Jurkat, Clone E6-1 (cell line): ENCODE results near the gene EMILIN2.

Experiments used
- DNase-seq: peaks from one replicate; pipeline ENCODE4 v3.0.0-alpha.2; 2011; ENCODE audit warnings: low read depth, low spot score
- H3K4me3 ChIP-seq: 2 replicates; pipeline ENCODE4 v1.5.1; 2011; ENCODE audit warnings: mild to moderate bottlenecking, low read length, control low read depth, moderate library complexity

EMILIN2 gene

DNA sequence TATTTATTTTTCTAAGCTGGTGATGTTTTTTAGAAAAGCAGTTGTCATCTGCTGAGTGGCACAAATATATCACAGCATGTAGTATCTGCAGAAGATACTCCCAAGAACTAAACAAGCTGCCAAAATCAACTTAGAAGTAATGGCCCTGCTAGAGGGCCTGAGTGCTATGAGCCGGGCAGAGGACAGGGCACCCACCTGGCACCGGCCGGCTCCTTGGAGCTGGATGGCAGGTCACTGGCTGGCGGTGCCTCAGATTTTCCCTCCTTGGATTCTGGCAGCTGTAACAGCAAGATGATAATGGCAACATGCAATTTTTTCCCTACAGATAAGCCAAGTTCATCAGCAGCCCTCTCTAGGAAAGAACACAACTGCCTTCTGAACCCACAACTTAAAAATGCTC, 79.7 kb downstream of the EMILIN2 start:
- no peak overlapping the region for H3K4me3 ChIP-seq
- DNase-seq: no peak

- no peak for DNase-seq
- no peak overlapping the region for H3K4me3 ChIP-seq
Observed at GRCh38 chr18:2927745-2928144, 80.9 kb downstream of the EMILIN2 start.

DNA sequence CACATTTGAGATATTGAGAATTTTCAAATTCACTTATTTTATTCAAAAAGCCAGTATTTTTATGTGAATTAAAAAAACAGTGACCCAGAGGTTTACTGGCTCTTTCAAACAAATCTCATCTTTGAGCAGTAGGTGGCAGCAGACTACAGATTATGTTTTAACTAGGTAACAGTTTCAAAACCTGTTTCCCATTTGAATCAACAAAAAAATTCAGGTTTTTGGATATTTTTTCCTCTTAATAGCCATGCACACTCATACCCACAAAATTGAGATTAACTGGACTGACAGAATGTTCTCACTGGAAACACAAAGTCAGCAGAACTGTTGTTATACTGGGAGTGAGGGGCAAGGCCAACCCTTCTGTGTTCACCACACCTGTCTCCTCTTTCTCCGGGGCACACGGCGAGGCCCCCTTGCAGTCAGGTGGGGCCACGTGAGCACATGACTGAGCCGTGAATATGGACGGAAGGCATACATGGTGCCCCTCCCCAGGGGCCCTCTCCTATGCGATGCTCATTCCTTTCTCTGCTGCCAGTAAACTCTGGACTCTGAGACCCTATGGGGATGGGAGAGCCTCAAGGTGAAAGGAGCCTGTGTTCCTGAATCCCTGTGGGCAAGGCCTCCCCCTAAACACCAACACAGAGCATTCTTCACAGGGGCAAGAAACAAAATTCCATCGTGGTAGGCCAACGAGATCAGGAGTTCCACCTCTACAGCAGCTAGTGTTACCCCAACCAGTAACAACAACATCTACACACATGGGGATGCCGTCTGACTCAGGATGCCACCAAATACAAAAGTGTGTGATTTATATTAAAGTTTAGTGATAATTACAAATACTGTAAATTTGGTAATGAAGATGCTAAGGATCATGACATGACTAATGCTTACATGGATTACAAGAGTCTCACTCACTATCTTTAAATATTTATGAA, 85.7 kb downstream of the EMILIN2 start:
- DNase-seq: peak; percentile 54
- no peak overlapping the region for H3K4me3 ChIP-seq

DNA sequence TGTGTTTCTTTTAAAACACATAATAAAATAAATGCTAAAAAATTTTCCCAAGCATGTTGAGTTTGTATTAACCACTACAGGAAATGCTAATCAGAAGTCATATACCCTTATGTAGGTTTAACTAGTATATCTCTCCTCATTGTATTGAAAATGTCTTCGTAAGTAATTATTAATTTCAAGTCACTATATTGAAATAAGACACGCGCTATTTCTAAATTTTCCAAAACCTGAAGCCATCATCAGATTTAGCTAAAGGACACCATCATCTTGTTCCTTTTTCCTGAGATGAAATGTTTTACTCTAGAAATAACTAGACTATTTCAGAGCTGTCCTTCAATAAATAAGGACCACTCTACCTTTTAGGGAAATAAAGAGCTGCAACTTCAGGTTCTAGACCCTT, 87.2 kb downstream of the EMILIN2 start:
- no peak overlapping the region for H3K4me3 ChIP-seq
- no peak for DNase-seq

DNA sequence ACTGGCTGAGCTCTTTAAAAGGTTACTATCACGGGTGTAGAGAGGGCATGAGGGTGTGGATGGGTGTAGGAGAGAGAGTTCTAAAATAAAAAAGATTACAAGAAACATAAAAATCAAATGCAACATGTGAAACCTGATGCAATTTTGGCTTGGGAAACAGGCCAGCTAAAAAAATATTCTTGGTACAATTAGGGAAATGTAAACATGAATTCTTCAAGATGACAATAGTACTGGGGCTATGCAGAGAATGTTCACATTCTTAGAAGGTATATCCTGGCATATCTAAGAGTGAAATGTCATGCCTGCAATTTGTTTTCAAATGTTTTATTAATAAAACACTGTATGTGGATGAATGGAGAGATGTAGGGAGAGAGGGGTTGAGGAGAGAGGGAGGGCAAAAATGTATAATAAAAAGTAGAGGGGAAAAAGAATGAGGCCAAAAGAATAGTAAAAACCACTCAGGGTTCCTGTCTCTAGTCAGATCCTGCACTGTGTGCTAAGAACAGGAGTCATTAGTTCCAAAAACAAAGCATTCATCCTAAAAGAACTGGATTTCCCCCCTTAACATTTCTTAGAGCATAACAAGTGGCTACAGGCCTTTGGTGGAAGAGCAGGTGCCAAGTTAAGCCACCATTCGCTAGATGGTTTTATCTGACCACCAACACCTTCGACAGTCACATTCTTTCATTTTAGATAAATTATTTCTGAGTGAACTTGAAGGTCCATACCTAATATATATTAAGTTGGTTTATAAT, 88.8 kb downstream of the EMILIN2 start:
- no peak for DNase-seq
- no peak overlapping the region for H3K4me3 ChIP-seq

- H3K4me3 ChIP-seq: no peak overlapping the region
- no peak for DNase-seq
Observed at GRCh38 chr18:2939317-2939716, 92.5 kb downstream of the EMILIN2 start.

DNA sequence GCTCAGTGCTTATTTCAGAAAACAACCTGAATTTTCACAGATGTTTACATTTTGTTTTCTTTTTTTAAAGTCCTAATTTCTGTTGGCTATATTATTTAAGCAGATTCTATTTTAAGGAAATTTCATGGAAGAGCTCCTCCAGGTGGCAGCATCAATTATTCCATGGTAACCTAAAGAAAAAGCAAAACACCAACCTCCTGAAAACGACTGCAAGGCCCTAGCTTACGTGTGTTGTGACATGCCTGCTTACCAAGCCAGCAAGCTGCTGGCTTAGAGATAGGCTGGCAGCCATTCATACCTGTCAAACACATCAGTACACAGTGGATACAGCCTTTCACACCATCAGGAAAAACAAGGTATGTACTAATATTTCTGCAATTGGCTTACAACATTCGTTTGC, 101.2 kb downstream of the EMILIN2 start:
- no peak for DNase-seq
- H3K4me3 ChIP-seq: no peak overlapping the region

DNA sequence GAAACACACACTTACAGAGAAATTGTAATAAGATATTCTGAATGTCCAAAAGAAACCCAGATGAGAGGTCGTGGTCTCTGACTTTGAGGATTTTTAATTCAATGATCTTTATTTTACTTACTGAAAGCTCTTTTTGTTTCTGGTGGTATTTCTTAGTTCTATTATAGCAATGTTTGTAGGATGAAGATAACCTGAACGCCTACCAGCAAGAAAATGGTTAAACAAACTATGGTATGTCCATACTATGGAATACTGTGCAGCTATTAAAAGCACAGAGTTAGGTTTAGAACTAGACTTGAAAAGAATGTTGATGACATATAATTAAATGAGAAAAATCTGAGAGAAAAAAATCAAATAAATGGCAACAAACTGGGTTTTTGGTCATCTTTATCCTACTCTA, 105.8 kb downstream of the EMILIN2 start:
- DNase-seq: no peak

DNA sequence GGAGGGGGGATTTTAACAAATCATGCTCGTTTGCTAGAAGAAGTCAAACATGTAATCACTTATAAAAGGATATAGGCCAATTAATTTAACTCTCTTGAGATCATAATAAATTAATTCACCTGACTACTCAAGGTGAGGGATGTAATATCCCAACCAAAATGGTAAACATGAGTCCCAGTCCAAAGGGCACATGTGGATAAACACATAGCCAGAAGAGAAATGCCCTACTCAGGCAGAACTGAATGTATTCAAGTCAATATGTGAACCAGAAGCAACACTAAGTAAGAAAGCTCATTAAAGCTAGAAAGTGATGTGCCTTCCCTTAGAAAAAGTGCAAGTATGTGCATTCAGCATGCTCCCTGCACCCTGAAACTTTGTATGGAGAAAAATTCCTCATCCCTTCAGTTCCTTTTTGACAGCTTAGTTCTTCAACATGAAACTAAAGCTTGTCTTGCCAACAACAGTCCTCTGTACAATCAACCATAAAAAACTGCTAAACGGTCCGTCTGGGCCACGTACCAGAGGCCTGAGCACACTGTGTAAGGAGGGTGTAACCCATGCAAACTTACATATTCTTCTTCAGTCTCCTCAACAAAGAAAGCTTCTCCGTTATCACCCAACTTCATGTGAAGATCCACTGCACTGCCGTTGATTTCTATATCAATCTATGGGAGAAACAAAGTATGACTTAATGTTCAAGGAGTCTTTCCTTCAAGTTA, 107.3 kb downstream of the EMILIN2 start:
- DNase-seq: no peak
- H3K4me3 ChIP-seq: no peak overlapping the region

More for the DNA sequence above, 105.8 kb downstream of the EMILIN2 start:
- H3K4me3 ChIP-seq: no peak overlapping the region

DNA sequence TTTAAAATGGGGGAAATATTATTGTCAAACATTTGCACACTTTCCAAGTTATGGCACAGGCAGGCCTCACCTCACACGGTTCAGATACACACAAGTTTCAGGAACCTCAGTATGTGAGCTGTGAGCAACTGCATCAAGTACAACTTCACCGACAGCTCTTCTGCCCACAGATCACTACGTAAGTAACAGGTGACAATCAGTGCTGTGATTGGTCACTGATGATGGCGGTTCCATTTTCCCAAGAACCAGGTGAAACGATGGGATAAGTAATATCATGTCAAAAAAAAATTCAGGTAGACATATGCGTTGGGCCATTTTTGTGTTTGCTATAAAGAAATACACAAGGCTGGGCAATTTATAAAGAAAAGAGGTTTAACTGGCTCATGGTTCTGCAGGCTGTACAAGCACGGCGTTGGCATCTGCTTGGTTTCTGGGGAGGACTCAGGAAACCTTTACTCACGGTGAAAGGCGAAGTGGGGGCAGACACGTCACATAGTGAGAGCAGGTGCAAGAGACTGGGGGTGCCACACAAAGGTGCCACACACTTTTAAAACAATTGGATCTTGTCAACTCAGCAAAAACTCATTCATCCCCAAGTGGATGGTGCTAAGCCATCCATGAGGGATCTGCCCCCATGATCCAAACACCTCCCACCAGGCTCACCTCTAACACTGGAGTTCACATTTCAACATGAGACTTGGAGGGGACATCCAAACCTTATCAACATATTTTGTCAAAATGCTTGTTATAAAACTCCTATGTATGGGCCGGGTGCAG, 108.3 kb downstream of the EMILIN2 start:
- DNase-seq: no peak
- no peak overlapping the region for H3K4me3 ChIP-seq

DNA sequence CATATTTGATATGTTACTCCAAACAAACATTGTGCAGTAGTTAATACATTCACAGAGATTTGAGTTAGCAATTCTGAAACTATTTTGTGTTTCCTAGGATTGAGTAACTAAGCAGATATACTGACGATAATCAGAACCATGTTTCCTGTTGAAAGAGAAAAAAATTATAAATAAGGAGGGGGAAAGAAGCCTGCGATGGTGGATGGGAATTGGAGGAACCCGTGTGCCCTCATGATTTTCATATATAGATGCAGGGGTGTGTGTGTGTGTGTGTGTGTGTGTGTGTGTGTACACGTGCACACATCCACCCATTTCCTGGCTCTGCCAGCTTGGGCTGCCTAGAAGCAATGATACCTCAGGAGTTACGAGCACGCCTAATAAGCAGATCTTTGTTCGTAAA, 109.2 kb downstream of the EMILIN2 start:
- no peak for DNase-seq
- no peak overlapping the region for H3K4me3 ChIP-seq

DNA sequence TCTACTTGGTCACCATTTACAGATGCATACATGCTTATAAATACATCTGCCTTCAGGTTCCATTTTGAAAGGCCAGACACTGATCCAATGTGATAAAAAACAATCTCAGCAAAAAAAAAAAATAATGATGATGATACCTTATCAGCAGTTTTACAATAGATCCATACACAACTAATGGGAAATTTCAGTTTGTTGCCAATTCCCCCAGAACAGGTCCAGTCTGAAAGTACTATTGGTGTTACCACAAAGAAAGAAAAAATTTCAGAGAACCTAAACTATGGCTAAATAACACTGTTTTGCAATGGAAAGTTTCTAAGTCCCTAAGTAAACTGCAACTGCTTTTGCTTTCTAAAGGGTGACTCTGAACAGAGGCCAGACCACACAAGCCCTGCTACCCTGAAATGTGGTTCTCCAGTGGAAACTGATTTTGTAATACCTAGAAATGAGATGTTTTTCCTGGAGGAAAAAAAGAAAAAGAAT, 112.1 kb downstream of the EMILIN2 start:
- H3K4me3 ChIP-seq: no peak overlapping the region
- no peak for DNase-seq

DNA sequence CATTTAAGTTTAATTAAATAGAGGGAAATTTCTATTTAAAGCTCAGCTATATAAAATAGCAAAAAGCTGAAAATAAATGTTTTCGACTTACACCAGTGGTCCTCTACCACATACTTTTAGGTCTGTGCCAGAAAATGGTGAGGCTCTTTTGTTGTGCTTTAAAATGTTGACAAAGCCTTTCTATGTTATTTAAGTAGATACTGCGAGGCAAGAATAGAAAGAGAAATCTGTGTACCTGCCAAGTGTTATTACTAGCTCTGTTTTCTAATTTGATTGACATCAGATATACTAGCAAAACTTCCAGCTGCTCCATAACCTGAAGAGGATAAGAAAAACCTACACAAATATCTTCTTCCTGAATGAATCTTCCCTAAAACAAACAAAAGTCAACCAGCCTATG, 112.5 kb downstream of the EMILIN2 start:
- H3K4me3 ChIP-seq: no peak overlapping the region
- DNase-seq: no peak

DNA sequence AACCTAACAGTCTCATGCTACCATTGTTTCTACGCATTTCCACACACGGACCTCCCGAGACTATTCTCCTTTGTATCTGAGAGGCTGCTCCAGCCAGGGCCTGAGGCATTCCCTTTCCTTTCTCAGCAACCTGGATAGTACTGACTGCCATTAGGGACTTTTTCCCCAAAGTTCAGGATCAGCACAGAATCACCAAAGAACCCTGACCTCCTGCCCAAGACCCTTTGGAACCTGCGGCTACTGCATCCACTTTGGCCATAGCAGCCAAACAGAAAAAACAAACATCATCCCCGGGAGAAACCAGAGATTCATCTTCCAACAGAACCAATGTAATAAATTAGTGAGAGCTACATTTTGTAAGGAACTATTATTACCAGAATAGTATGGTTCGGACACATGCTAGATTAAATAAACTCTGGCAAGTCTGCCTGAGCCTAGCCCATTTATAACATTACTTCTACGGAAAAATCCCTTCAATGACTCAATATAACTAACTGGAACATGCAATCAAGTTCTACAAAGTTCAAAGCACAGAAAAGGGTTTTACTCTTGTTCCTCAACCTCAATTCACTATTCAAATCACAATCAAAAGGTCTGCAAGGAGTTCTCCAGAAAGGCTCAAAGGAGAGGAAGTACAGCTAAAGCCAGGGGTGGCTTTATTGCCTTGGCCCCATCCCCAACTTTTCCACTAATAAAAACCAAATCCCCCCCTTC, 114.3 kb downstream of the EMILIN2 start:
- peak overlapping the region; percentile 34 for H3K4me3 ChIP-seq
- DNase-seq: no peak

DNA sequence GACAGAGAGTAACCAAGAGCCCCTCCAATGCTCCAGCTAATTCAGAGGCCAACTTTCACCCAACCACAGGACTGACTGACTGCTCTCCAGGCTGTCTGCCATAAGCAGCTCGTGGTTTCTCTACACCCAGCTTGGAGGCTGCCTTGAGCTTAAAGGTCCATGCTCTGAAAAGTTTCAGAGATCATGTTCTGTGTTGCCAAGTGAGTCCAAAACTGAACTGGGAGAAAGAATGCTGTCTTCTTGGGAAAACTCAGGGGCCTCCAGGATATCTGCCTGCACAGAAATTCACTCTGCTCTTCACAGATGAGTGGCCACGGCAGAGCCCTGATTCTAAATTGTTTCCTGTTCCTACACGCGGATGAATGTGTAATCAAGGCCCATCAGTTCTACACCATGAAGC, 115.0 kb downstream of the EMILIN2 start:
- peak; percentile 47 for DNase-seq
- H3K4me3 ChIP-seq: peak overlapping the region; percentile 32

DNA sequence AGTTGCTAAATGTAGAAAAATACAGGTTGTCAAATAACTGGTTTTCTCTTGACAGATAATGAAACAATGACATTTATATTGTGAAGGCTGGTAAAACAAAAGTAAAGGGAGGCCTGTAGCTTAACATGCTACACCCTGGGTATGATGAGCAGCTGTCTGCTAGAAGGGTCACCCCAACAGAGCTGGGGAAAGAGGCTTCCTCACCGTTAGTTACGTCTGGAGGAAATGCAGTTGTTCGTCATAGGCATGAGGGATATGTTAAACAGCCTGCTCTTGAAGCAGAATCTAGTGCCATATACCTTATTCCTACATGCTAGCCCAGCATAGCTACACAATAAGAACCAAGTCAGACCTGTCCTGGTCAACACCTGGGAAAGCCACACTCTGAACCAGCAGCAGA, 116.2 kb downstream of the EMILIN2 start:
- no peak for DNase-seq
- no peak overlapping the region for H3K4me3 ChIP-seq

- no peak for DNase-seq
- H3K4me3 ChIP-seq: no peak overlapping the region
Observed at GRCh38 chr18:2964361-2965010, 117.7 kb downstream of the EMILIN2 start.
